Measurements from ENCODE around the gene TMEM270. TPM values are rescaled to one million over a fixed set of nuclear protein-coding genes. Genes with fewer than 3 reads are reported as not detected.

Gene TMEM270
- total RNA-seq, 1 experiment from 2014 or later = 0.28 TPM

- TF ChIP-seq ZNF138 (CRISPR knock-in tag; conservative IDR thresholded peaks at IDR 0.05) (no peak), NFE2L1 (CRISPR knock-in tag; IDR thresholded peaks at IDR 0.05) (no peak), ATF2 (CRISPR knock-in tag; IDR thresholded peaks at IDR 0.05; ENCODE audit: borderline replicate concordance, low read depth) (no peak), SMAD4 (CRISPR knock-in tag; IDR thresholded peaks at IDR 0.05) (no peak), PRDM15 (CRISPR knock-in tag; IDR thresholded peaks at IDR 0.05) (no peak), ZNF121 (CRISPR knock-in tag; IDR thresholded peaks at IDR 0.05) (no peak), MAX (CRISPR knock-in tag; IDR thresholded peaks at IDR 0.05) (no peak), CBFB (CRISPR knock-in tag; IDR thresholded peaks at IDR 0.05; ENCODE audit: low read depth) (no peak), GRHL2 (CRISPR knock-in tag; IDR thresholded peaks at IDR 0.05; ENCODE audit: insufficient replicate concordance, severe bottlenecking) (no peak)
These were observed 19.3 kb upstream of the TMEM270 start (continued) for GRCh38 chr7:73841689-73842066.

- peak; percentile 96 for DNase-seq (ENCODE audit: low spot score)
- Mint-ChIP-seq H3K27me3 (ENCODE audit: low read depth) (no peaks in the 10 kb centered on the region; the same call in 1 of the 2 replicates), H3K4me3 (peak within 1 kb of the TSS; percentile 80), H3K4me1 (peaks cover 32% of the 10 kb centered on the region), H3K9me3 (no peaks in the 10 kb centered on the region), H3K27ac (peak within 1 kb of the TSS; percentile 87), H3K36me3 (no peaks in the 10 kb centered on the region)
- peak; percentile 93 for ATAC-seq
- ChIA-PET CTCF (interaction anchor here (0.6 to 4.6 kb wide), 17 partner anchors 8 to 286 kb away, joined by 3 to 68 read pairs (median 3); partner anchors contain the start of genes CLDN4 and MLXIPL), POLR2A (interaction anchor here (0.5 to 3.8 kb wide), 8 partner anchors 10 to 103 kb away, joined by 3 to 31 read pairs (median 9); partner anchors contain the start of genes ABHD11 and CLDN4)
- TF ChIP-seq ETV6 (CRISPR knock-in tag; IDR thresholded peaks at IDR 0.05) (no peak), EMX1 (CRISPR knock-in tag; IDR thresholded peaks at IDR 0.05) (no peak), CTCF (IDR thresholded peaks at IDR 0.05) (no peak), FOXK1 (CRISPR knock-in tag; IDR thresholded peaks at IDR 0.05) (0 out of 2 replicates have a peak, but pooled peaks have one; percentile 45), ZNF416 (CRISPR knock-in tag; IDR thresholded peaks at IDR 0.05) (no peak), ELF4 (CRISPR knock-in tag; IDR thresholded peaks at IDR 0.05; ENCODE audit: low read depth) (no peak), ZNF532 (CRISPR knock-in tag; IDR thresholded peaks at IDR 0.05; ENCODE audit: borderline replicate concordance) (no peak), JUN (CRISPR knock-in tag; IDR thresholded peaks at IDR 0.05) (no peak), ZBTB21 (CRISPR knock-in tag; IDR thresholded peaks at IDR 0.05; ENCODE audit: borderline replicate concordance) (no peak), CREB1 (CRISPR knock-in tag; IDR thresholded peaks at IDR 0.05) (no peak), HMGXB4 (CRISPR knock-in tag; IDR thresholded peaks at IDR 0.05) (0 out of 2 replicates have a peak, but pooled peaks have one; percentile 43), MLX (CRISPR knock-in tag; IDR thresholded peaks at IDR 0.05) (no peak)
These were observed 18.6 kb upstream of the TMEM270 start, which contains the start of gene METTL27 for GRCh38 chr7:73842067-73842976. TSS of gene METTL27 (minus strand) at chr7:73842516. CDS start at chr7:73842140, 376 bp downstream.

All from WTC11 (cell line).